Measurements from ENCODE around the gene SLC22A13.

DNA sequence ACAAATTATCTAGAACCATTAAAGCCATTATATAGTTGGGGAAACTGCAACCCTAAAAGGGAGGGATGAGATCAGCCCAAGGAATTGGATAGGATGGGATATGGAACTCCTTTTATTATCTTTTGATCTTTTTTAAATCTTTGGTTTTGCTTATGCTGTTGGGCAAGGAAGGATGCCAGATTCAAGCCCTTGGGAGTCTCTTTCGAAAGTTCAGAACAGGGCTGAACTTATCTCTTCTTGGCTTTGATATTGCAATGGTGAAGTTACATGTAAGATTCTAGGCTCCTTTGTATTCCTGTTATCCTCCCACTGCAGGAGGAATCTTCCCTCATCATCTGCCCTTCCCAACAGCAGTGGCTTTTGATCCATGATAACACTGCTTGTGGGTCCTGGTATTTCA lies 10.0 kb upstream of the SLC22A13 start:
- TF ChIP-seq, protein P1, sequence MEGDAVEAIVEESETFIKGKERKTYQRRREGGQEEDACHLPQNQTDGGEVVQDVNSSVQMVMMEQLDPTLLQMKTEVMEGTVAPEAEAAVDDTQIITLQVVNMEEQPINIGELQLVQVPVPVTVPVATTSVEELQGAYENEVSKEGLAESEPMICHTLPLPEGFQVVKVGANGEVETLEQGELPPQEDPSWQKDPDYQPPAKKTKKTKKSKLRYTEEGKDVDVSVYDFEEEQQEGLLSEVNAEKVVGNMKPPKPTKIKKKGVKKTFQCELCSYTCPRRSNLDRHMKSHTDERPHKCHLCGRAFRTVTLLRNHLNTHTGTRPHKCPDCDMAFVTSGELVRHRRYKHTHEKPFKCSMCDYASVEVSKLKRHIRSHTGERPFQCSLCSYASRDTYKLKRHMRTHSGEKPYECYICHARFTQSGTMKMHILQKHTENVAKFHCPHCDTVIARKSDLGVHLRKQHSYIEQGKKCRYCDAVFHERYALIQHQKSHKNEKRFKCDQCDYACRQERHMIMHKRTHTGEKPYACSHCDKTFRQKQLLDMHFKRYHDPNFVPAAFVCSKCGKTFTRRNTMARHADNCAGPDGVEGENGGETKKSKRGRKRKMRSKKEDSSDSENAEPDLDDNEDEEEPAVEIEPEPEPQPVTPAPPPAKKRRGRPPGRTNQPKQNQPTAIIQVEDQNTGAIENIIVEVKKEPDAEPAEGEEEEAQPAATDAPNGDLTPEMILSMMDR (IDR thresholded peaks at IDR 0.05; ENCODE audit: low read length), result no peak
- no peak for TF ChIP-seq EZH2 (IDR thresholded peaks at IDR 0.05; ENCODE audit: borderline replicate concordance, low read length)

Measured in OCI-LY1 (cell line).